Measurements from ENCODE around the gene PCSK4. TPM values are rescaled to one million over a fixed set of nuclear protein-coding genes. Genes with fewer than 3 reads are reported as not detected.

Gene PCSK4
- total RNA-seq, result 0.58 and 1.6 TPM in 2 replicates

DNA sequence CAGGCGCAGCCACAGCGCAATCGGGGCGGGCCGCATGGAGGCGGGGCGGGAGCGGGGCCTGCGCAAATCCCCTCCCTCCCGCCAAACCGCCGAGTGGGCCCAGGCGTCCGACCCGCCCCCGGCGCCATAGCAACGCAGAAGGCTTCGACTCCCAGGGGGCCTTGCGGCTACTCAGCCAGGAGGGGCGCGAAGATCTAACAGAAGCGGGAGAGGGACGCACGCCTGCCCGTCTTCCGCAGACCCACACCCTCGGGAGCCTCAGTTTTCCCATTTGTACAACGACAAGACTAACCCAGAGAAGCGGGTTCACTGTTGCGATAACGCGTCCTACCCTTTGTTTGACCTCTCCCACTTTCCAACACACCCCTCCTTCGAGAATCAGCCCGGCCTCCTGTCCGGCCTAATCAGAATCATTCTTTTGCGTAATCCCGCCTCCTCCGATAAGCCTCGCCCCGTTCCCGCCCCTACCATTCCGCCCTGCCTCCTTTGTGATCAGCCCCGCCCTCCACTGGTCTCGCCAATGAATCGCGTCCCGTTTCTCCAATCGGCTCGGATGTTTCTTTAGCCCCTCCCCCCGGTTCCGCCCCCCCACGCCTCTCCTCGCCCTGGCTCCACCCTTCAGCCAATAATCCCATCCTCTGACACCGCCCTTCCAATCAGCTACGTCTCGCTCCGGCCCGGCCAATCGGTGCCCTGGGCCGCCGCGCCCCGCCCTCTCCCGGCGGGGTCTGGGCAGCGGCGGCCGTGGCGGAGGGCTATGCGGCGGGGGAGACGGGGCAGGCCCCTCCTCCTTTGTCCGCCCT lies at the start of gene PCSK4:
PCSK4 (minus strand) TSS at position 40 of the 803 bp plus-strand sequence; CDS start at position 36, 4 bp downstream.

DNA sequence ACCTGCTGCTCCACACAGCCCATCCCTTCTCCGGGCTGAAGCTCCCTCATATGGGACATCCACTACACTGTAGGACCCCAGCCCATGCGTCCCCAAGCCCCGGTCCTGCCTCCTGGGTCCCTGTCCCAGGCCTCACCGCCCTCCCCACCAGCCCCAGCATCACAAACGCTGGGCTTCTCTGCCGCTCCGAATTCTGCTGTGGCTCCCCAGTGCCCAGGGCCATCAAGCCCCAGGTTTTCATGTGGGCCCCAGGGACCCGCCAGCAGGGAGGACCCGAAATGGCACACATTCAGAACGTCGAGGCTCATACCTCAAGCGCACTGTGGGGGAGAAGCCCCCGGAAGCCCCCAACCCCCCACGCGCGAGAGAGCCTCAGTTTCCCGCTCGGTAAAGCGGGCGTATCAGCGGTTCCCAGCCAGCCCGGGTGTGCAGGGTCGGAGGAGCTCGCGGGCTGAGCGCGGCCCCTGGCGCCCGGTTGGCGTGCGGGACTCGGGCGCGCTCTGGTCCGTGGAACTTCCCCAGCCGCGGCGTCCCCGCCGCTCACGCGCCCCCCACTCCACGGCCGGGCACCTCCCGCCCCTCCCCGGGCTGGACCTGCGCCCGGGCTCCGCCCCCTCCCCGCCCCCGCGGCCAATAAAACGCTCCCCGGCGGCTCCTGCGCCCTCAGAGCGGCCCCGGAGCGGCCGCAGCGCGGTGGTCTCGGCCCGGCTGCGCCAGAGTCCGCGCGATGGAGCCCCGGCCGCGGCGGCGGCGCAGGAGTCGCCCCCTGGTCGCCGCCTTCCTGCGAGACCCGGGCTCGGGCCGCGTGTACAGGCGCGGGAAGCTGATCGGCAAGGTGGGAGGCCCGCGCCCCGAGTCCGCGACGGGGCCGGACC lies 33.5 kb upstream of the PCSK4 start, which contains the start of gene PLK5:
PLK5 (plus strand) TSS at position 666 of the 875 bp plus-strand sequence. CDS start 2,920 bp downstream, outside the sequence.

DNA sequence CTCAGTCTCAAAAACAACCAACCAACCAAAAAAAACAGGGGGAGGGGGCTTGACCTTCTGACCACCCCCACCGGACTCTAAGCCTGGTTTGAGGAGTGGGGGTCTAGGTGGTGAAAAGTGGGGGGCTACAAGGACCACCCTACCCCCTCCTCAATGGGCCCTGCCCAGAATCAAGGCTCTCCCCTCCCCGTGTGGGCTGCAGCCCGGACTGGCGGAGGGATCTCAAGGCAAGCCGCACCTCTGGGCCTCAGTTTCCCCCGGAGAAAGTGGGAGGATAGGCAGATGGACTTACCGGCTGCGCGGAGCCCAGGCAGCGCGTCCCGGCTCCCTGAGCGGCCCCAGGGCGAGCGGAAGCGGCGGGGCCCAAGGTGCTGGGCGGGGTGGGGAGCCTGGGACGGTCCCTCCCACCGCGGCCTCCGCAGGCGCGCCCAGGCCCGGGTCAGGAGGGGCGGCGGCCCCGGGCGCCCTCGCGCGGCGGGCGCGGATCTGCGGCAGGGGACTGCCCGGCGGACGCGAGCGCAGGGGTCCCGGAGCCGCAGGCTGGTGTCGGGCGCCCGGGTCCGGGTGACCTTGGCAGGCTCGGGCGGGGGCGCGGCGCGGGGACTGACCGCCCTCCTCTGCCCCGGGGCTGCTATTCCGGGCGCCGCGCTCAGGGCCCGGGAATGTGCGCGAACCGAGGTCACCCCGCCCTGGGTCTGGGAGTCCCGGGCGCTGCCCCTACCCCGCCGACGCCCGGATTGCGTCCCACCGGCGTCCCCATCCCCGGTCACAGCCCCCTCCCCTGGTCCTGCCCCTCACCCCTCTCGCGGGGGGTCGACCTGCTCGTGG lies 22.7 kb upstream of the PCSK4 start, which contains the start of gene ADAMTSL5:
ADAMTSL5 (minus strand) TSS at position 349 of the 828 bp plus-strand sequence. CDS start 2,076 bp downstream, outside the sequence.

DNA sequence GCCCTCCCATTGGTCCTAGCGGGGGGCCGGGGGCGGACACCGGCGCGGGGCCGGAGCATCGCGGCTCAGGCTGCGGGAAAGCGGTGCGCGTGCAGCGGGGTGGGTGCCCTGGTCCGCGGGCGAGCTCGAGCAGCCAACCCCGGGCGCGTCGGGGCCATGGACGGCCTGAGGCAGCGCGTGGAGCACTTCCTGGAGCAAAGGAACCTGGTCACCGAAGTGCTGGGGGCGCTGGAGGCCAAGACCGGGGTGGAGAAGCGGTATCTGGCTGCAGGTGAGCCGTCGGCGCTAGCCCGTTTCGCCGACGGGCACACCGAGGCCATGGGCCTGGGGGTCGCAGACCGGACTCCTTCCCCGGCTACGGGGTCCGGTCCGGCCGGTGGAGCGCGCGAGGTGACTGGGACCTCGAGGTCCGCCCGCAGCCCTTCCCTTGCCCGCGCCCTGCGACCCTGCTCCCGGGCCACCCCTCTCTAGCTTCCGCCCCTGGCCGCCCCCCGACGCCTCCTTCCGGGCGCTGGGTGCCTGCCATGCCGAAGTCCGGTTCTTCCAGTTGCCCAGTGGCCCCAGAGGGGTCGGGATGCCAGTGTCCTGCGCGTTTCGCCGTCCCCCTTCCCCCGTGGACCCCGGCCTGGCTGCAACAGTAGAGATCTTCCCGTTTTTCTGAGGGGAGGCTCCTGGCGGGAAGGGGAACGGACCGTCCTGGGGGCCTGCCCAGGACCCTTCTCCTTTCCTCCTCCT lies 1.1 kb upstream of the PCSK4 start, which contains the start of gene REEP6:
REEP6 (plus strand) TSS at position 68 of the 735 bp plus-strand sequence; CDS start at position 157, 89 bp downstream.

DNA sequence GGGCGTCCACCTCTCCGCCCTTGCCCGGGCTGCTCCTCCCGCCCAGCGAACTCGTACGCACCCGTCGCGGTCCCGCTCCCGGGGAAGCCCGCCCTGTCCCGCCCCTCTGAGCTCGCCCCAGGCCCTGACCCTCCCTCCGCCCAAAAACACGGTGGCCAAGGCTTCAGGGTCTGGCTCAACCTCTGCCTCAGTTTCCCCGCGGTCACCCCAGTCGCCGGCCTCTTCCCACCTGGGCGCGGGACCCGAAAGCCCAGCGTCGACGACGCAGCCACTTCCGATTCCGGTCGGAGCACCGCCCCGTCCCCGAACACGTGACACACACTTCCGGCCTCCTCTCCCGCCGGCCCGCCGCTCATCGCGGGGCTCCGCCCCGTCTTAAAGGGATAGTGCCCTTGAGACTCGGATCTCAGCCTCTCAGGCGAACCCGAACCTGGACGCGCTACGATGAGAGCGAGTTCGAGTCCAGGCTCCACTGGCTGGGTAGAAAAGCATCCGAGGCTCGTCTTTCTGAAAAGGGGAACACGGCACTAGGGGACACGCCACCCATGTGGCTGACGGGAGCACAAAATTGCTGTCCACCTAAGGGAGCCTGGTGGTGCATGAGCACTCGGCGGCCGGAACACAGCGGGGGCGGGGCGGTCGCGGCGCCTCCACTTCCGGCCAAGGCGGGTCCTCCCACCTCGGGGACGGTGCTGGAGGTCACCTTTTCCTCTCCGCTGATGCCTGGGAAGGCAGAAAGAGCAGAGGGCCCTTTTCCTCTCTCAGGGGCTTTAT lies 11.0 kb downstream of the PCSK4 start, which contains the start of gene C19orf25:
C19orf25 (minus strand) TSS at position 282 of the 774 bp plus-strand sequence. CDS start 312 bp downstream, outside the sequence.

DNA sequence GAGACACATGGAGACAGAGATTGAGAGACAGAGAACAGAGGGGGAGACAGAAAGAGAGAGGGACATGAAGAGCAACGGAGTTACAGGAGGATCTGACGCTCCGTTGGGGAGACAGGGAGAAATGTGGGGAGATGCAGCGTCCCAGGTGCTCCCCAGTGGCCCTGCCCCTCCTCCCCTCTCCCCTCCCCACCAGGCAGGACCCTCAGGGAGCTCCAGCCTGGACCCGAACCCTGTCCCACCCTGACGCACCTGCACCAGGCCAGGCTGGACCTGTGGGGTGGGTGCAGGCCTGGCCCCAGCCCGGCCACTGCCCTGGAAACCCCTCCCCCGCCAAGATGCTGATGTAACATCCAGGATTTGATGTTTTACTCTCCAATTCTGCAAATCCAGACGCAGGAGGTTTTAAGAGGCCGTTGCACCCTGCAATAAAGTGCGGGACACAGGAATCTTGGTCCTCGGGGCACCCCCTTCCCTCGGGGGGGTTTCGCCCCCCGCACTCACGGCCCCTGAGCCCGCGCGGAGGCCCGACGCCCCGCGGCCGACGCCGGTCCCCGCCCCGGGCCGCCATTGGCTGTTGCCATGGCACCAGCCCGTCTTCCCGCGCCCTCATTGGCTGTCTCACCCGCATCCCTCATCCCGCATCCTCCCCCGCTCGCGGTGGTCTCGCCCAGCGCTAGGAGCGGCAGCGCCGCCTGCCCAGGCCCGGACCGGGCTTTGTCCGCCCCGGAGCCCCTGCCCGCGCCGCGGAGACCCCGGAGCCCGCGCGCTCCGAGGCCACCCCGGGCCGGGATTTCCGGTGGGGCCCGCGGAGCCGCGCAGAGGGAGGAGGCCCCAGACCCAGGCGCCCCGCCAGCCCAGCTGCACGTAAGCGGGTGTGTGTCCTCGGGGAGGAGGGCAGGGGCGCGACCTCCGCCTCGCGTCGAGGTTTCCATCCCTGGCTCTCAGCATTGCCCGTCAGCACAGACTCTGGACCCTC lies 40.4 kb downstream of the PCSK4 start, which contains the start of gene APC2:
APC2 (plus strand) TSS at position 655 of the 976 bp plus-strand sequence. CDS start 2,881 bp downstream, outside the sequence.

DNA sequence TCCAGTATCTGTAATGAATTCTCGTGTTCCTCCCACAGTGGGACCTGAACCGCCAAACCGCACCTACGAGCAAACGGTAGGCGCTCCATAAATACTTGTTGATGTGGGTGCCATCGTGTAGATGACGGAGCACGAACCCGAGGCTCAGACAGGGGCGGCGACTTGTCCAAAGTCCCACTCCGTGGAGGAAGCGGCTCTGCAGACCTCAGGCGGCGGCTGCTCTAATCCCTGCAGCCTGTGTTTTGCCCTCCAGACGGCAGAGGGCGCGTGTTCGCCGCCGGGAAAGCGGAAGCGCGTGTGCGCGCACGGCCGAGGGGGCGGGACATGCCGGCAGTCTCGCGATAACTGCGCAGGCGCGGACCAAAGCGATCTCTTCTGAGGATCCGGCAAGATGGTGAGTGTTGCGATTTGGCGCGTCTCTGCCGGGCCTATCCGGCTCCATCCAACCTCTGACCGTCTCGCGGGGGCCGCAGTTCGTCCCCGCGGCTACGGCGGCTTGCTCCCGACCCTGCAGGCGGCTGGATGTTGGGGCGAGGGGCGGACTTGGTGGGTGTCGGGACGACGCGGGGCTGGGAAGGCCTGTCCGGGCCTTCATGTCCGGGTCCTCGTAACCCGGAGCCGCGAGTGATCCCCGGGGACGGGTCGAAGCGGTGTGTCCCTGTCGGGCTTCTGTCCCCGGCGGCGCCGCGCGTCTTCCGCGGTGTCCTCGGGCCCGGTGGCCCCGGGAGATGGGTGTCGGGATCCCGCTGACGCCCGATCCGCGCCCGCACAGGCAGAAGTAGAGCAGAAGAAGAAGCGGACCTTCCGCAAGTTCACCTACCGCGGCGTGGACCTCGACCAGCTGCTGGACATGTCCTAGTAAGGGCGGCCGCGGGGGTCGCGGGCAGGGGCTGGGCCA lies 51.9 kb downstream of the PCSK4 start, which contains the start of gene RPS15:
RPS15 (plus strand) TSS at position 362 of the 898 bp plus-strand sequence; CDS start at position 392, 30 bp downstream.

Other genes starting within 250 kb of the PCSK4 start
- gene ATP5F1D, start 248.6 kb downstream of the PCSK4 start, total RNA-seq, result 63.1 and 89.1 TPM in 2 replicates
- gene MIDN, start 241.8 kb downstream of the PCSK4 start, total RNA-seq, result 6.2 and 9.5 TPM in 2 replicates
- gene CIRBP, start 221.0 kb downstream of the PCSK4 start, total RNA-seq, result 242 and 292 TPM in 2 replicates
- gene FAM174C, start 214.8 kb downstream of the PCSK4 start, total RNA-seq, result 37.2 and 77.3 TPM in 2 replicates
- gene EFNA2, start 204.5 kb downstream of the PCSK4 start, total RNA-seq, result not detected in 2 replicates
- gene NDUFS7, start 106.4 kb downstream of the PCSK4 start, total RNA-seq, result 171 and 174 TPM in 2 replicates
- gene GAMT, start 88.8 kb downstream of the PCSK4 start, total RNA-seq, result 30.0 and 34.0 TPM in 2 replicates
- gene DAZAP1, start 82.8 kb downstream of the PCSK4 start, total RNA-seq, result 96.9 and 103 TPM in 2 replicates
- gene RPS15, start 52.0 kb downstream of the PCSK4 start, total RNA-seq, result 2,537 and 3,021 TPM in 2 replicates
- gene APC2, start 40.2 kb downstream of the PCSK4 start, total RNA-seq, result not detected in 2 replicates
- gene C19orf25, start 11.1 kb downstream of the PCSK4 start, total RNA-seq, result 36.0 and 47.6 TPM in 2 replicates
- 4.0 and 8.2 TPM in 2 replicates for gene REEP6, start 831 bp upstream of the PCSK4 start, total RNA-seq
- gene ADAMTSL5, start 22.7 kb upstream of the PCSK4 start, total RNA-seq, result 3.5 and 12.6 TPM in 2 replicates
- gene PLK5, start 33.7 kb upstream of the PCSK4 start, total RNA-seq, result not detected in 2 replicates
- gene MEX3D, start 78.0 kb upstream of the PCSK4 start, total RNA-seq, result 19.8 and 21.3 TPM in 2 replicates
- gene MBD3, start 102.5 kb upstream of the PCSK4 start, total RNA-seq, result 94.6 and 133 TPM in 2 replicates
- 69.8 and 75.0 TPM in 2 replicates for gene UQCR11, start 115.1 kb upstream of the PCSK4 start, total RNA-seq
- 93.0 and 101 TPM in 2 replicates for gene TCF3, start 162.3 kb upstream of the PCSK4 start, total RNA-seq

All from myometrial cell (primary cell).